Measurements from ENCODE around the gene ADCK2.
"Not testable (repeated sequence)": the region's sequence is repeated elsewhere in the genome, so short reads cannot be mapped to it uniquely, and the experiment has no call there.

Gene ADCK2, protein sequence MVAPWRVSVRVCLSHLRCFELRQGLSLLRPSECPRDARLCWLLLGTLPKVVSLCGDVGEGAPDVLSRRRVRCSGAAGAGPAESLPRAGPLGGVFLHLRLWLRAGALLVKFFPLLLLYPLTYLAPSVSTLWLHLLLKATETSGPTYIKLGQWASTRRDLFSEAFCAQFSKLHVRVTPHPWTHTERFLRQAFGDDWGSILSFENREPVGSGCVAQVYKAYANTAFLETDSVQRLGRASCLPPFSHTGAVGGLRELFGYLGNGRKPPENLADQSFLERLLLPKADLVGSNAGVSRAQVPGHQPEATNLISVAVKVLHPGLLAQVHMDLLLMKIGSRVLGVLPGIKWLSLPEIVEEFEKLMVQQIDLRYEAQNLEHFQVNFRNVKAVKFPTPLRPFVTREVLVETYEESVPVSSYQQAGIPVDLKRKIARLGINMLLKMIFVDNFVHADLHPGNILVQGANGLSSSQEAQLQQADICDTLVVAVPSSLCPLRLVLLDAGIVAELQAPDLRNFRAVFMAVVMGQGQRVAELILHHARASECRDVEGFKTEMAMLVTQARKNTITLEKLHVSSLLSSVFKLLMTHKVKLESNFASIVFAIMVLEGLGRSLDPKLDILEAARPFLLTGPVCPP

DNA sequence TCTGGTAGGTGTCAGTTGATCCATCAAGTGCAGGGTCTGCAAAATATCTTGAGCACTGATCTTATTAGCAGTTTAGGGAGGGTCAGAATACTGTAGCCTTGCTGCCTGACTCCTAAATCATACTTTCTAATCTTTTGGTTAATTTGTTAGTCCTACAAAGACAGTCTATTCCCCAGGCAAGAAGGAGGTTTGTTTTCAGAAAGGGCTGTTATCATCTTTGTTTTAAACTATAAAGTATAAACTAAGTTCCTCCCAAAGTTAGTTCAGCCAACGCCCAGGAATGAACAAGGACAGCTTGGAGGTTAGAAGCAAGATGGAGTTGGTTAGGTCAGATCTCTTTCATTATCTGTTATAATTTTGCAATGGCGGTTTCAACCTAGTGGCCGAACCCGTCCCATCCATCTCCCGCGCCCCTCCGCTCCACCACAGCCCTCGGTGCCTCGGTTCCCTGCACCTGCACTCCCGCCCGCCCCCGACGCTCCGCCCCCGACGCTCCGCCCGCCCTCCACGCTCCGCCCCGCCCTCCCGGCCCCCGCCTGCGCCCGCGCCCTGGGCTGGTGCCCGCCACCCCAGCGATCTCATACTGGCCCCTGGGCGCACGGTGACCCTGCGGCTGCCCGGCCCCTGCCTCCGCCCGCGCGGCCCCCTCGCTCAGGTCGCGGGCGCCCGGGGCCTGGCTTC lies at the start of gene ADCK2:
TSS of gene ADCK2 (plus strand) at position 564 of the 681 bp plus-strand sequence. CDS start 386 bp downstream, outside the sequence.
- H3K27ac Mint-ChIP-seq = peak within 1 kb of the TSS; percentile 42
- peak; percentile 74 for ATAC-seq

DNA sequence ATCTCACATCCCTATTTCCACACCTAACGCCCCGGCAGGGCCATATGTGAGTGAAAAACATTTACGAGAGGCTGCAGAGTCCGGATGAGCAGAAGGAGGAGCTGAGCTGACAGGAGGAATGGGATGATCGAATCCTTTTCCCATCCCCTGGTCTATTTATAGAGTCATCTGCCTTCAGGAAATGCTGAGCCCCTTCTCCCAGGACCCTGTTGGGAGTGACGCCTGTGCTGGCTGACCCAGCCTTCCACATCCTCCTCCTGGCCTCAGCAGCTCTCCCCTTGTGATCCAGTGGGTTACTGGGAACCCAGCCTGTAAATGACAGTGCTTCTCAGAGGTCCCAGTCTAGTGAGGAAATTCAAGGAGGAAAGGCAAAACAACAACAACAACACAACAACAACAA lies 48.8 kb upstream of the ADCK2 start:
- DNase-seq (no peak), ATAC-seq (no peak)
- Mint-ChIP-seq H3K27ac (no peak overlapping the region), H3K4me1 (no peaks in the 10 kb centered on the region), H3K9me3 (no peaks in the 10 kb centered on the region), H3K4me3 (no peak overlapping the region), H3K36me3 (ENCODE audit: low read depth) (no peaks in the 10 kb centered on the region), H3K27me3 (peaks cover 2% of the 10 kb centered on the region)

More for the DNA sequence above, at the start of gene ADCK2:
- Mint-ChIP-seq H3K4me1 (peaks cover 36% of the 10 kb centered on the region), H3K9me3 (no peaks in the 10 kb centered on the region), H3K4me3 (peak within 1 kb of the TSS; percentile 77), H3K27me3 (no peaks in the 10 kb centered on the region), H3K36me3 (ENCODE audit: low read depth) (no peaks in the 10 kb centered on the region)
- DNase-seq = peak; percentile 67

DNA sequence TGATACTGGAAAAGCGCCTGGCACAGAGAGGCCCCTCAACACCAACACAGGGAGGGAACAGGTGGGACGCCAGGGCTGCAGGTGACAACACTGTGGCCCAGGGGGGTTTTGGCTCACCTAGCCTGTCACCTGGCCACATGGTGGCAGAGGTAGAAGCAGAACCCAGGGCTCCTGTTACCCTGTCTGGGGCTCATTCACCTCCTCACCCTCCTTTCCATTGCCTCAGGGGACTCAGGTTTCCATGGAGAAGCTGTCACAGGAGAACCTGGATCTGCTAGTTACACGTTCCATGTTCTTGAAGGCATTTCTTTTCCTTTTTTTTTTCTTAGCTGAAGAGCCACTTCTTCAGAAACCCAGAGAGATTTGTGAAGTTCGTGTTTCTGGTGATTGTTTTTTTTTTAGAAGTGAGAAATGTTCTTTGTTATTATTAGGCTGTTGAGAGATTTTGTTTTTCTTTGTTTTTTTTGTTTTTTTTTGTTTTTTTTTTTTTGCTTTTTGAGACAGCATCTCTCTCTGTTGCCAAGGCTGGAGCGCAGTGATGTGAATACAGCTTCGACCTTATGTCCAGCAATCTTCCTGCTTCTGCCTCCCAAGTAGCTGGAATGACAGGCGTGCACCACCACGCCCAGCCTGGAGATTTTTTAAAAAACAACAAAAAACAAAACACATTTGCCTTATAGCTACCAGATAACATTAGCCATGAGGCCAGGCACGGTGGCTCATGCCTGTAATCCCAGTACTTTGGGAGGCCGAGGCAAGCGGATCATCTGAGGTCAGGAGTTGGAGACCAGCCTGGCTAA lies 48.2 kb upstream of the ADCK2 start:
- ATAC-seq = no peak
- Mint-ChIP-seq H3K27ac (no peak overlapping the region), H3K4me1 (no peaks in the 10 kb centered on the region), H3K36me3 (ENCODE audit: low read depth) (no peaks in the 10 kb centered on the region), H3K27me3 (peaks cover 2% of the 10 kb centered on the region), H3K4me3 (no peak overlapping the region), H3K9me3 (no peaks in the 10 kb centered on the region)
- DNase-seq = no peak

DNA sequence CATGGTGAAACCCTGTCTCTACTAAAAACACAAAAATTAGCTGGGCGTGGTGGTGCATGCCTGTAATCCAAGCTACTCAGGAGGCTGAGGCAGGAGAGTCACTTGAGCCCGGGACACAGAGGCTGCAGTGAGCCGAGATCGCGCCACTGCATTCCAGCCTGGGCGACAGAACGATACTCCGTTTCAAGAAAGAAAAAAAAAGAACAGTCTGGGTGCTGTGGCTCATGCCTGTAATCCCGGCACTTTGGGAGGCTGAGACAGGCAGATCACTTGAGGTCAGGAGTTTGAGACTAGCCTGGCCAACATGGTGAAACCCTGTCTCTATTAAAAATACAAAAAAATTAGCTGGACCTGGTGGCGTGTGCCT lies 47.6 kb upstream of the ADCK2 start:
- not testable (repeated sequence) for H3K36me3 Mint-ChIP-seq (ENCODE audit: low read depth); H3K4me1 Mint-ChIP-seq; ATAC-seq; DNase-seq; H3K4me3 Mint-ChIP-seq; H3K9me3 Mint-ChIP-seq; H3K27ac Mint-ChIP-seq; H3K27me3 Mint-ChIP-seq

DNA sequence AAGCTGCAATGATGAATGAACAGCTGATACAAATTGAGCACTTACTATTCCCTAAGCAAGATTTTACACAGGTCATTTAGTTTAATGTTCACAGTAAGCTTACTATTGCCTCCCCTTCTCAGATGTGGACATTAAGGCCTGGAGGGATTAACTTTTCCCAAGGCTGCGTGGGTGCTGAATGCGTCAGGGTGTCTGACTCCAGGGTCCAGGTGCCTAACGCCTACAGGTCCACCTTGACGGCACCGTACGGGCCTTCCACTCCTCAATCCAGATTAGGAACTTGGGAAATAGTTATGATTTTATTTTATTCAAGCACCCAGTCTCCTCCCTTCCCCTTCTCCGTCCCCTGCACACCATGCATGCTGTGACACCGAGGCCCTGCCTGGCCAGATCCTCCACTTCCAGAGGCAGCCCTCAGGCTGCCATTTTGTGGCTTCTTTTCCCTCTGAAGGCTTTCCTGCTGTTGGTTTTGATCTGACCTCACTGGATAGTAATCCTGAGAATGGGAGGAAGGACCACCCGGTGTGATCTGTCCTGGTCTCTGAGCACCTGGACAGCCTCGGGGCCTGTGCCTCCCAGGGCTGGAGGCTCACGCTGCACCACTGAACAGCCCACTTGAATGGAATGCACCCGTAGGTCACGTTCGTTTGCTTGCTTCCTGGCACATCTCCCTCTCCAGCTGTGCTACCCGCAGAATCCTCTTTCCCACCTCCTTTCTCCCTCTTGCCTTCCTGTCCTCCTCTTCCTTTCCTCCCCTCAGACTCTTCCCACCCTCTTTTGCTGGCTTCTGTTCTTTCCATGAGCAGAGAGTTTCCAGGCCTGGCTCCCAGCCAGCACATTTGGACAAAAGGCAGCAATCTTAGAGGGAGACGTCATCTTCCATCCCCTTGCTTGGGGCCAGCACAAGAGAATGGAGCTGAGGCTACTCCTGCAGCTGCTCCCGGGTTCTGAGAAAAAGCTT lies 46.6 kb upstream of the ADCK2 start:
- Mint-ChIP-seq H3K36me3 (ENCODE audit: low read depth) (no peaks in the 10 kb centered on the region), H3K4me1 (no peaks in the 10 kb centered on the region)
- DNase-seq = no peak

DNA sequence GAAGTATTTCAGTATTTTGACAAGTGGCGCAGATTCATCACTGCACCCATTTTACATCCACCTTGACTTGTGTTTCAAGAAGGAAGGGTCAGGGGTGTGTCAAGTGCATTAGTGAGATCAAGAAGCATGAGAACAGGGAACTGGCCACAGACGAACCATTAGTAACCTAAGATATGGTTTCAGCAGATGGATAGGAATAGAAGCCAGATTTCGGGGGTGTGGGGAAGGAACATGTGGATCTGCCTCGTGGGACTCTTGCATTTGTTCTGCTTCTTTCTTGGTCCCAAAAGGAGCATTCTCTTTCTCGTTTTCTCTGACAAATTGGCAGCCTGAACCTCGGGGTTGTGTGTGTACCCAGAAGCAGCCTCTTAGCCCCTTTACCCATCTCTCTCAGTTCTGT lies 41.7 kb upstream of the ADCK2 start:
- no peaks in the 10 kb centered on the region for H3K4me1 Mint-ChIP-seq
- no peaks in the 10 kb centered on the region for H3K9me3 Mint-ChIP-seq
- H3K4me3 Mint-ChIP-seq = no peak overlapping the region
- no peak for ATAC-seq
- no peak overlapping the region for H3K27ac Mint-ChIP-seq
- H3K36me3 Mint-ChIP-seq (ENCODE audit: low read depth) = no peaks in the 10 kb centered on the region
- H3K27me3 Mint-ChIP-seq = peaks cover 14% of the 10 kb centered on the region
- DNase-seq = no peak

More for the DNA sequence above, 46.6 kb upstream of the ADCK2 start:
- no peak for ATAC-seq
- peaks cover 7% of the 10 kb centered on the region for H3K27me3 Mint-ChIP-seq
- no peak overlapping the region for H3K27ac Mint-ChIP-seq
- no peak overlapping the region for H3K4me3 Mint-ChIP-seq
- H3K9me3 Mint-ChIP-seq = no peaks in the 10 kb centered on the region

DNA sequence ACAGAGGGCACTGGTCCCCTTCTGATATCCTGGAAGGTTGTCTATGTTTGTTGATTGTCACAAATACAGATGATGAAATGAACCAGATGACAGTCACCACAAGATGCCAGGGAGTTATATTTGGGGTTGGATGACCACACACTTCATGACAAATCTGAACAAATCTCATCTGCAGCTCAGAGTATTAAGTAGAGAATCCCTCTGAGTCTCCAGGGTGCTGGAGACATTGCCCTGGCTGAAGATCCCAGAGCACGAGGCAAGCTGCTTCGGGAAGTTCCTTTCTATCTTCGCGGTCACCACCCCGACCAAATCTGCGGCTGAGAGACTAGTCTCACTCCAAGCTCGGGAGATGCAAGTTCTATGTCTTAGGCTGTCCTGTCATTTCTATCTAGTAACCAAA lies 41.1 kb upstream of the ADCK2 start:
- peaks cover 17% of the 10 kb centered on the region for H3K27me3 Mint-ChIP-seq
- ATAC-seq (no peak), DNase-seq (no peak)
- H3K4me1 Mint-ChIP-seq = no peaks in the 10 kb centered on the region
- no peaks in the 10 kb centered on the region for H3K36me3 Mint-ChIP-seq (ENCODE audit: low read depth)
- H3K27ac Mint-ChIP-seq = no peak overlapping the region
- H3K9me3 Mint-ChIP-seq = no peaks in the 10 kb centered on the region
- H3K4me3 Mint-ChIP-seq = no peak overlapping the region

DNA sequence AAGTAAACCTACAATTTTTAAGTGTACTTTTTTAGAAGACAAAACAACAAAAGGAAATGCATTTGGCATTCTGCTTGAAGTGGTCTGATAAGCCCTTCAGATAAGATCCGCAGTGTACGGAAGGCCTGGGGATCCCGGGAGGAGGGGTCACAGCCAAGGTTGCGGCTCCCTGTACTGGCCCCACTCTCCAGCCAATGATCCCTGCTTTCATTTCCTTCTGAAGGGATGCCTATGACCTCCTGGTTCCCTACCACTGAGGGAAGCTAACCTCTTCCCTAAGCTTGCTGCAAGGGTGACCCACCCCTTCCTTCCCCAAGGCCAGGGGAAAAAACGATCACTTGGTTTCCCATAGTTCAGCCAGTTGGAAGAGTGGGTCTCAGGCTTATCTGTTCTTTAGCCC lies 37.4 kb upstream of the ADCK2 start:
- Mint-ChIP-seq H3K27ac (no peak overlapping the region), H3K4me3 (no peak overlapping the region), H3K4me1 (peaks cover 8% of the 10 kb centered on the region), H3K36me3 (ENCODE audit: low read depth) (no peaks in the 10 kb centered on the region), H3K9me3 (no peaks in the 10 kb centered on the region), H3K27me3 (peaks cover 47% of the 10 kb centered on the region)
- ATAC-seq = no peak
- no peak for DNase-seq

DNA sequence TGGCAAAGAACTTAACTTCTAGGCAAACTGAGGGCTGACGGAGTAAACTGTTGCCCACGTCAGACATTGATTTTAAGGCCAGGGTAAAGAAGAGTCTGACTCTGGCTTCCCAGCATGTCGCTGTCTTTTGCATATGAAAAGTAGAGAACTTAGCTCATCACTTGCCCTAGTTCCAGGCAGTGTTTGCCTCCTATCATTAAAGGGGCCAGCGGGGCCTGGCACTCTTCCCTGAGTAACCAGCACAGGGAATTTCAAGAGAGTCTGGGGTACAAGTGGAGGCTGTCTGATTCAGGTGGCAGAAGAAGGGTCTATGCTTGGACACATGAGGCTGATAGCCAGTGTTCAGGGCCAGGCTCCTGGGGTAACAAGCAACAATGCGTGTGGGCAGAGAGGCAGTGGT lies 36.9 kb upstream of the ADCK2 start:
- no peak overlapping the region for H3K4me3 Mint-ChIP-seq
- no peak for DNase-seq
- no peaks in the 10 kb centered on the region for H3K36me3 Mint-ChIP-seq (ENCODE audit: low read depth)
- H3K27ac Mint-ChIP-seq = no peak overlapping the region
- H3K9me3 Mint-ChIP-seq = no peaks in the 10 kb centered on the region
- ATAC-seq = no peak
- peaks cover 45% of the 10 kb centered on the region for H3K27me3 Mint-ChIP-seq
- peaks cover 8% of the 10 kb centered on the region for H3K4me1 Mint-ChIP-seq

DNA sequence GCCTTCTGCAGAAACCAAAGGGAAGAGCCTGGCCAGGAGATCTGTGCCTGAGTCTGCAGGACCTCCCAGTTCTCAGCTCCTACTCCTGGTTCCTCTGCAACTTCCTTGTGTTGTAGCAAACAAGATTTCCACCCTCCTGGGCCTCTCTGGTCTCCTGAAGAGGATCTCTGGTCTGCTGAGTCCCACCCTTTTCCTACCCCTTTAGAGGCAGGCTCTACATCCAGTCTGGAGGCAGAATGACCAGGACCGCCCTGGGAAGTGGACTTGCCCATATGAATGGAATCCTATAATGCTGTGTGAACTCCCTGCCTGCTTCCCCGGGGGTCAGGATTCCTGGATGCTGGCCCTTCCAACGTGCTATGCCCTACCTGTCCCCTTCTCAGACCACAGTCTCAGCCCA lies 35.3 kb upstream of the ADCK2 start:
- Mint-ChIP-seq H3K4me3 (no peak overlapping the region), H3K27me3 (peaks cover 56% of the 10 kb centered on the region), H3K27ac (no peak overlapping the region), H3K4me1 (peaks cover 13% of the 10 kb centered on the region), H3K9me3 (no peaks in the 10 kb centered on the region), H3K36me3 (ENCODE audit: low read depth) (no peaks in the 10 kb centered on the region)
- no peak for DNase-seq
- ATAC-seq = no peak

DNA sequence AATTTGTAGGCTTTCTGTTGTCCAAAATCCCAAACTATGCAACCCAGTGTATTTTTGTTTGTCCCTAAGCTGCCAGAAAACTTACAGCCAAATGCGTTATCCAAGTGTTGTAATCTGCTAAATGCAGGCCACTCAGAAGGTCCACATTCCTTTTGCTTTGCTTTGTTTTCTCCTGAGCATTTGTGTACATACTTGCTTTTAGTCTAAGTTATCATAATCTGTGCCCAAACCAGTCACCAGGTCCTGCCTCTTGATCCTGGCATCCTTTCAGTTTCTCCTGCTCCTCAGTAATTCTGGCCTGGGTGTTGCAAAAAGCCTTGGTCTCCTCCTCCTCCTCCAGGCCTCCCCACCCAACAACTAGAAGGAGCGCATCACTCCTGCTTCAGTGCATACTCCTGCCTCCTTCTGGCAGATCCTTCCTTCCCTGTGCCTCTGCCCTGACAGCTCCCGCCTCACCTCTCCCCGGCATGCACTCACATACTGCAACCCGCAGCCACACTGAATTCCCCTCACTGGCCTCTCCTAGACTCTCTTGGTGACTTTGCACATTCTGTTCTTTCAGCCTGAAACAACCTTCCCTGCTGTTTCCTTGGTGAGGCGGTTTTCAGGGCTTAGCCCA lies 34.5 kb upstream of the ADCK2 start:
- Mint-ChIP-seq H3K27ac (no peak overlapping the region), H3K9me3 (no peaks in the 10 kb centered on the region), H3K4me3 (no peak overlapping the region), H3K36me3 (ENCODE audit: low read depth) (no peaks in the 10 kb centered on the region), H3K27me3 (peaks cover 61% of the 10 kb centered on the region), H3K4me1 (peaks cover 13% of the 10 kb centered on the region)
- DNase-seq (no peak), ATAC-seq (no peak)

DNA sequence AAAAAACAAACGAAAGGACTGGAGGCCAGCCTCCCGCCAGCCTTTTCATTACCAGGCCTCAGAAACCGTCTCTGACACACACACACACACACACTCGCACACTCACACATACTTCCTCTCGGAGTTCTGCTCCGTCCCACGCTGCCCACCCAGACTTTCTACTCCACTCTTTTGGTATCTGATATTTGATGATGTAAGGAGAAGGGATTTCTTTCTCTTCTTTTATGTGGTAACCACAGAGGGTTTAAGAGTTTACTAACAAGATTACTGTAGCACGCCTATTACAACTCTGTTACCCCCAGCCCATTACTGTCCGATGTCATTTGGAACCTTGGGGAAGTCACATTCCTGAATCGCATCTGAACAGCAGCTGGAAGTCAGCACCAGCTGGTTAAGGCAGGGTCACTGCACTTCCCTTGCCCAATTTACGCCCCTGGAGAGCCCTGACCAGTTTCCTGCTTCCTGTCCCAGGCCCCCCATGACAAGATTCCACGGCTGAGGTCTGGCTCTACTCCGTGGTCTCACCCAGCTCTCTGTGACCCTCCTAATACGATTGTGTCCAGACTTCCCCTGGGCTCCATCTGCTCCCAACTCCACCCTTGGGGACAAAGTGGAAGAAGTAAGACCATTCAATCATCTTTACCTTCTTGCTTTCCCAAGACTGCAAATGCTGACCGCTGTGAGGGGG lies 33.2 kb upstream of the ADCK2 start:
- no peak for ATAC-seq
- Mint-ChIP-seq H3K27me3 (peaks cover 61% of the 10 kb centered on the region), H3K9me3 (no peaks in the 10 kb centered on the region), H3K4me3 (peak overlapping the region; percentile 82), H3K27ac (no peak overlapping the region), H3K4me1 (peaks cover 13% of the 10 kb centered on the region), H3K36me3 (ENCODE audit: low read depth) (no peaks in the 10 kb centered on the region)
- DNase-seq = peak; percentile 18

Measured in activated naive CD8-positive, alpha-beta T cell treated with anti-CD3 and anti-CD28 coated beads, Interleukin-2, amount 50 U/mL, for 24 hours (primary cell).